ES-I3 (cell line): ENCODE results near the gene SH3D19.
"Not testable (repeated sequence)": the region's sequence is repeated elsewhere in the genome, so short reads cannot be mapped to it uniquely, and the experiment has no call there.

Experiments
- H3K36me3 ChIP-seq: 2 replicates; pipeline ENCODE4 v1.6.1; 2013; ENCODE audit warnings: mild to moderate bottlenecking, low read length, control low read depth, moderate library complexity; ENCODE audit not compliant: insufficient read depth
- H3K4me1 ChIP-seq: 2 replicates; pipeline ENCODE4 v1.6.1; 2013; ENCODE audit warnings: mild to moderate bottlenecking, control low read depth, low read length; ENCODE audit not compliant: insufficient read depth
- H3K9ac ChIP-seq: 2 replicates; pipeline ENCODE4 v1.6.1; 2013; ENCODE audit warnings: low read depth, mild to moderate bottlenecking, low read length, moderate library complexity
- H3K9me3 ChIP-seq: 2 replicates; pipeline ENCODE4 v1.6.1; 2013; ENCODE audit warnings: mild to moderate bottlenecking, low read length, moderate library complexity; ENCODE audit not compliant: control insufficient read depth, insufficient read depth

Gene SH3D19

GRCh38 chr4:151329217-151330007 lies 4.0 kb upstream of the SH3D19 start:
- Histone ChIP-seq H3K4me1 (no peaks in the 10 kb centered on the region; the same call in 1 of the 2 replicates), H3K36me3 (no peaks in the 10 kb centered on the region), H3K9me3 (no peaks in the 10 kb centered on the region), H3K9ac (no peak overlapping the region)

GRCh38 chr4:151325949-151326246 lies 493 bp upstream of the SH3D19 start:
- Histone ChIP-seq H3K9ac (peak overlapping the region; percentile 62), H3K36me3 (no peaks in the 10 kb centered on the region), H3K4me1 (peaks cover 26% of the 10 kb centered on the region), H3K9me3 (no peaks in the 10 kb centered on the region)

DNA sequence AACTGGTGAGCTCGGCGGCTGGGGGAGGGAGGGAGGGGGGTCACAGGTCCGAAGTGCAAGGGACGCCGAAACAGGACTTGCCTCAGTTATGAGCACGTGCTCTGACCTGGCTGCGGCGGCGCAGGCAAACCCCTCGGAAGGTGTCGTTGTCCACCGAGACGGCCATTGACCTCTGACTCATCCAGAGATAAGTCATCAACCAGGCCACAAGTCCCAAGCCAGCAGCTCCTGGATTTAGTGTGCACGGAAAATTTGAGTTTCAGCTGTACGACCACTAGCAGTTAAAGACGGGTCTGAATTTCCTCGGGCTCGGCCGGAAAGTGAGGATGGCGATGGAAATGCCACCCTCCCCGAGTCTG lies 674 bp downstream of the SH3D19 start:
- peaks cover 26% of the 10 kb centered on the region for H3K4me1 ChIP-seq
- H3K9me3 ChIP-seq, result no peaks in the 10 kb centered on the region
- H3K36me3 ChIP-seq, result no peaks in the 10 kb centered on the region
- peak overlapping the region; percentile 62 for H3K9ac ChIP-seq

DNA sequence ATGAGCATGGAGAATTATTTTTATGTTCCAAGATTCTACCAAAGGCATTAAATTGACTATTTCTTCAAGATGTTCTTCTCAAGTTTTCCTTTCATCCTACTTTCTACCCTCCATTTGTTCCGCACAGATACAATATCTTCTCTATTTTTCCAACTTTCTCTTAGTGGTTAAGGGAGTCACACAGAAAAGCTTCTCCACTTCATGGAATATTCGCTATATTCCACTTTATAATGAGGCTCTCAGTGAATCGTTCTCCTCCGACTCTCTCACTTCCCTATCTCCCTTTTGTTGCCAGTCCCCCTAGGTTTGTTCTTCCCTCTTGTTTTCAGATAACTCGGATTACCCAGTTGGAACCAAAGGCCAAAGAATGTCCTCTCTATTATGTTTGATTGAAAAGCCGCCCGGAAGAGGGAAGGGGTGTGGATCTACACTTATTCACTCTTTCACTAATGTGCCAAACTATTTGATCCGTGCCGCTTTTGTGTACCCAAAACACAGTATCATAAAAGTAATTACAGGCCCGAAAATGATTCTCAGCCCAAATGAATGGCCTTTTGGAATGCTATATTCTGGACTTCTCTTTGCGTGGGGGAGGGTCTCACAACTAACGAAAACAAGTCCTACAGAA lies 1.2 kb downstream of the SH3D19 start:
- H3K9ac ChIP-seq, result peak overlapping the region; percentile 62

DNA sequence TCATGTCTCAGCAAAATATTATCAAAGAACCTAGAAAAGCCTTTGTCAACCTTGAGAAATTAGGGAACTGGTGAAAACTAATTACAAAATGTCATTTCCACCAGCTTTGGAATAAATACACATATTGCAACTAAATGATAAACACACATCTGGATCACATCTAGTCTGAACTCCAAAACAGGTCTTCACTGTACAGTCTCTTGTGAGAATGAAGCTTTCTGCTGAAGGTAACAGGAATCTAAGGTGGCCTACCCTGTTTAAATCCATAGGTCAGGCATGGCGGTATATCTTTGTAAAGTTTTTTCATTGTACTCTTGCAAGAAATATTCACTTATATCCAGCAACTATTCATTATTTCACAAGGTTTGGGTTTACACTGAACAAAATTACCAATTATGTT lies 1.7 kb downstream of the SH3D19 start:
- no peaks in the 10 kb centered on the region for H3K36me3 ChIP-seq
- peak overlapping the region; percentile 62 for H3K9ac ChIP-seq
- no peaks in the 10 kb centered on the region for H3K9me3 ChIP-seq
- H3K4me1 ChIP-seq, result peaks cover 26% of the 10 kb centered on the region

More for the DNA sequence above, 1.2 kb downstream of the SH3D19 start:
- Histone ChIP-seq H3K36me3 (no peaks in the 10 kb centered on the region), H3K4me1 (peaks cover 26% of the 10 kb centered on the region), H3K9me3 (no peaks in the 10 kb centered on the region)

GRCh38 chr4:151322570-151322969 lies 2.8 kb downstream of the SH3D19 start:
- no peak overlapping the region; the same call in 1 of the 2 replicates for H3K9ac ChIP-seq
- peaks cover 26% of the 10 kb centered on the region for H3K4me1 ChIP-seq

GRCh38 chr4:151322161-151322560 lies 3.2 kb downstream of the SH3D19 start:
- H3K36me3 ChIP-seq, H3K9ac ChIP-seq, H3K9me3 ChIP-seq: not testable (repeated sequence)
- H3K4me1 ChIP-seq, result peaks cover 30% of the 10 kb centered on the region

More at GRCh38 chr4:151322570-151322969, 2.8 kb downstream of the SH3D19 start:
- Histone ChIP-seq H3K9me3 (no peaks in the 10 kb centered on the region), H3K36me3 (no peaks in the 10 kb centered on the region)

- H3K36me3 ChIP-seq, result no peaks in the 10 kb centered on the region
- H3K9ac ChIP-seq, result no peak overlapping the region
- peaks cover 36% of the 10 kb centered on the region for H3K4me1 ChIP-seq
- H3K9me3 ChIP-seq, result no peaks in the 10 kb centered on the region
These were observed 3.8 kb downstream of the SH3D19 start for GRCh38 chr4:151321586-151321985.

DNA sequence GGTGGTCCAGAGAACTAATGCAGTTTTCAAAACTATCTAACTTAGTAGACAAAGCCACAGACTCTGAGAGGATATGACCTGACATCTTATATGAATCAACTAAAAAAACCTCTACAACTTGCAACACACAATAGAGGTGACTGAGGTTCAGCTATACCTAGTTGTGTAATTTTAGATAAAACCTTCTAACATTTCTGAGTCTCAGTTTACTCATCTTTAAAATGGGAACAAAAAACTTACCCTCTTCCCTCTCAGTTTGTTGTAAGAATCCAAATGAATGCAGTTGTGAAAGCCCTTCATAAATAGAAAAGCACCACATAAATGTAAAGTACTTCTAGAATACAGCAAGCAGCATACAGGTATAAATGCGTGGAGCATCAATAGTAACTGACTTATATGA lies 5.9 kb downstream of the SH3D19 start:
- Histone ChIP-seq H3K9ac (no peak overlapping the region), H3K36me3 (no peaks in the 10 kb centered on the region), H3K9me3 (no peaks in the 10 kb centered on the region), H3K4me1 (peaks cover 46% of the 10 kb centered on the region)

GRCh38 chr4:151318307-151319006 lies 6.9 kb downstream of the SH3D19 start:
- no peaks in the 10 kb centered on the region for H3K9me3 ChIP-seq
- no peak overlapping the region for H3K9ac ChIP-seq
- peaks cover 52% of the 10 kb centered on the region for H3K4me1 ChIP-seq
- no peaks in the 10 kb centered on the region for H3K36me3 ChIP-seq

- Histone ChIP-seq H3K9me3 (no peaks in the 10 kb centered on the region), H3K36me3 (no peaks in the 10 kb centered on the region), H3K9ac (no peak overlapping the region), H3K4me1 (peaks cover 36% of the 10 kb centered on the region)
These were observed 8.8 kb downstream of the SH3D19 start for GRCh38 chr4:151316645-151317044.

GRCh38 chr4:151315212-151315886 lies 10.1 kb downstream of the SH3D19 start:
- Histone ChIP-seq H3K4me1 (peaks cover 29% of the 10 kb centered on the region), H3K9ac (no peak overlapping the region), H3K36me3 (no peaks in the 10 kb centered on the region), H3K9me3 (no peaks in the 10 kb centered on the region)

- Histone ChIP-seq H3K9ac (no peak overlapping the region), H3K36me3 (no peaks in the 10 kb centered on the region), H3K9me3 (no peaks in the 10 kb centered on the region), H3K4me1 (peaks cover 29% of the 10 kb centered on the region)
These were observed 10.9 kb downstream of the SH3D19 start for GRCh38 chr4:151314479-151314878.

GRCh38 chr4:151314010-151314355 lies 11.4 kb downstream of the SH3D19 start:
- Histone ChIP-seq H3K9me3 (no peaks in the 10 kb centered on the region), H3K9ac (no peak overlapping the region), H3K36me3 (no peaks in the 10 kb centered on the region), H3K4me1 (peaks cover 29% of the 10 kb centered on the region)
